Nephron (organoid): Measurements from ENCODE around the gene TEKT5.
"Not testable (repeated sequence)": the region's sequence is repeated elsewhere in the genome, so short reads cannot be mapped to it uniquely, and the experiment has no call there.

Experiments used
- H3K27ac Mint-ChIP-seq, 3 experiments: 2 replicates each; pipeline ENCODE4 v1.8.0; 2020; ENCODE audit warnings: mixed read lengths in 3 of 3, mild to moderate bottlenecking in 2 of 3, moderate library complexity in 1 of 3
- H3K27me3 Mint-ChIP-seq: 2 replicates; pipeline ENCODE4 v1.8.0; 2021; ENCODE audit warnings: low read depth, mild to moderate bottlenecking, moderate library complexity, mixed read lengths
- H3K36me3 Mint-ChIP-seq: 2 replicates; pipeline ENCODE4 v1.8.0; 2020; ENCODE audit warnings: low read depth, mixed read lengths
- H3K4me1 Mint-ChIP-seq: 2 replicates; pipeline ENCODE4 v1.8.0; 2020; ENCODE audit warnings: mixed read lengths
- H3K4me3 Mint-ChIP-seq, 3 experiments: 2 replicates each; pipeline ENCODE4 v1.8.0; 2020; ENCODE audit warnings: mild to moderate bottlenecking in 3 of 3, mixed read lengths in 3 of 3, moderate library complexity in 2 of 3
- H3K9me3 Mint-ChIP-seq: 2 replicates; pipeline ENCODE4 v1.8.0; 2020; ENCODE audit warnings: mixed read lengths
- TF ChIP-seq, protein P1 (sequence below), 3 experiments: fragments of 200-600 bp; sonication (generic); IDR thresholded peaks; one replicate each; pipeline ENCODE4 v1.5.0; 2021; ENCODE audit warnings: antibody characterized with exemption in 3 of 3; ENCODE audit not compliant: unreplicated experiment in 3 of 3

TEKT5 gene

DNA sequence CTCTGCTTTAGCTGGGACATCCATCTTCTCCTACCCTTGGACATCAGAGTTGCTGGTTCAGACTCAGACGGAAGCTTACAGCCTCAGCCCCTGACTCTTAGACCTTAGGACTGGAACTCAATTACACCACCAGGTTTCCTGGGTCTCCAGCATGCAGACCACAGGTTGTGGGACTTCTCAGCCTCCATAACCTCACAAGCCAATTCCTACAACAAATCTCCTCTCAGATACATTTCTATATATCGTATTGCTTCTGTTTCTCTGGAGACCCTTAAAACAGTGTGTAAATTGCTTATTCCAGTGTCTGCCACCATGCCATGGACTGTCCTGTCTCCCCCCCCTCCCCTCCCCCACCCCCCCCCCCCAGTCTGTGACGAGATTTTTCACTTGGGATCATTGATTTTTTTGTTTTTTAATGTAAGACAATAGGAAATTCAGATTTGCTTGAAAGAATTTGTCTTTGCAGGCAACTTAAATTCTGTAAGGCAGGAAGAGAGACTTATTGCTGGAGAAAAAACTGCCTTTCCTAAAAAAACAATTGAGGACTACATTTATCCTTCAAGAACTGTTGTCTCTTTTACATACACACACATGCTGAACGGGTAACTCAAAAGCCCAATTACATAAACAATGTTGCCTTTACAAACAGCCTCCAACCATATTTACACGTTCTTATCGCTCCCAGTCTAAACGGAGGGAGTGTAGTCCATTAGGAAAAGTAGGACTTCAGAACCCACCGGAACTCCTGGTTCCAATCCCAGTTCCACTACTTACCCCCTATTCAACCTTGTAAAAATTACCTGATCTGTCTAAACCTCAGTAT, 39.9 kb downstream of the TEKT5 start:
- Mint-ChIP-seq H3K9me3 (peaks cover 3% of the 10 kb centered on the region), H3K36me3 (no peaks in the 10 kb centered on the region), H3K27ac (no peak overlapping the region), H3K4me3 (no peak overlapping the region), H3K4me1 (peaks cover 5% of the 10 kb centered on the region), H3K27me3 (no peaks in the 10 kb centered on the region)
- TF ChIP-seq, protein P1, sequence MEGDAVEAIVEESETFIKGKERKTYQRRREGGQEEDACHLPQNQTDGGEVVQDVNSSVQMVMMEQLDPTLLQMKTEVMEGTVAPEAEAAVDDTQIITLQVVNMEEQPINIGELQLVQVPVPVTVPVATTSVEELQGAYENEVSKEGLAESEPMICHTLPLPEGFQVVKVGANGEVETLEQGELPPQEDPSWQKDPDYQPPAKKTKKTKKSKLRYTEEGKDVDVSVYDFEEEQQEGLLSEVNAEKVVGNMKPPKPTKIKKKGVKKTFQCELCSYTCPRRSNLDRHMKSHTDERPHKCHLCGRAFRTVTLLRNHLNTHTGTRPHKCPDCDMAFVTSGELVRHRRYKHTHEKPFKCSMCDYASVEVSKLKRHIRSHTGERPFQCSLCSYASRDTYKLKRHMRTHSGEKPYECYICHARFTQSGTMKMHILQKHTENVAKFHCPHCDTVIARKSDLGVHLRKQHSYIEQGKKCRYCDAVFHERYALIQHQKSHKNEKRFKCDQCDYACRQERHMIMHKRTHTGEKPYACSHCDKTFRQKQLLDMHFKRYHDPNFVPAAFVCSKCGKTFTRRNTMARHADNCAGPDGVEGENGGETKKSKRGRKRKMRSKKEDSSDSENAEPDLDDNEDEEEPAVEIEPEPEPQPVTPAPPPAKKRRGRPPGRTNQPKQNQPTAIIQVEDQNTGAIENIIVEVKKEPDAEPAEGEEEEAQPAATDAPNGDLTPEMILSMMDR (IDR thresholded peaks at IDR 0.05; ENCODE audit: unreplicated experiment in 3 of 3): no peak

DNA sequence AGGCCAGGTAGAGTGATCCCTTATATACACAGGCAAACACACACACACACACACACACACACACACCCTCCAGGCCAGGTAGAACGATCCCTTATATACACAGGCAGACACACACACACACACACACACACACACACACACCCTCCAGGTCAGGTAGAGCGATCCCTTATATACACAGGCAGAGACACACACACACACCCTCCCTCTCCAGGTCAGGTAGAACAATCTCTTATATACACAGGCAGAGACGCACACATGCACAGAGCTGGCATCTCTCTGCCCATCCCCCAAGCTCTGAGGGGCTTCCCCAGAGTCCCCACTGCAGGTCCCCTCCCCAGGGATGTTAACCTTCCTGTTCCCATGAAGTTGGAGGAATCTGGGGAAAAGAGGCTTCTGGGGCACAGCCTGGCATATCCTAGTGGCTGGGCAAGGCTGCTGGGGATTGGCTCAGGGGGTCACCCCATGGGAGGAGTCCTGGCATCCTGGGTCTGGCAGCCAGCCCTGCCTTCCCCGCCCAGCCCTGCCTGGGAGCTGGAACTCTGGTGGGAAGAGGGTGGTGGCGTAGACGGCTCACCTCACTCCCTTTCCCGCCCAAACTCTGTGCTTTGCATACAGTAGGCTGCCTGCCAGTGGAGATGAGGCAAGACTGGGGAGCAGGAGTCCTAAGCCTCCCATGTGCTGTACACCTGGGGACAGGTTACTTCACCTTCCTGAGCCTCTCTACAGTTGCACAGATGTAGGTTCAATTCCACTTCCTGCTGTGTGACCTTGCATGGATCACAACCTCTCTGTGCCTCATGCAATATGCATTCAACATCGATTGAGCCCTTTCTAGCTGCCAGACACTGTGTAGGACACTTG, 41.8 kb downstream of the TEKT5 start:
- peak overlapping the region in 1 of 3 experiments; percentile 14 for H3K27ac Mint-ChIP-seq
- H3K4me1 Mint-ChIP-seq: peaks cover 5% of the 10 kb centered on the region
- H3K9me3 Mint-ChIP-seq: peaks cover 2% of the 10 kb centered on the region
- TF ChIP-seq, protein P1 (IDR thresholded peaks at IDR 0.05; ENCODE audit: unreplicated experiment in 3 of 3): no peak
- H3K4me3 Mint-ChIP-seq: no peak overlapping the region
- no peaks in the 10 kb centered on the region for H3K27me3 Mint-ChIP-seq
- no peaks in the 10 kb centered on the region for H3K36me3 Mint-ChIP-seq

DNA sequence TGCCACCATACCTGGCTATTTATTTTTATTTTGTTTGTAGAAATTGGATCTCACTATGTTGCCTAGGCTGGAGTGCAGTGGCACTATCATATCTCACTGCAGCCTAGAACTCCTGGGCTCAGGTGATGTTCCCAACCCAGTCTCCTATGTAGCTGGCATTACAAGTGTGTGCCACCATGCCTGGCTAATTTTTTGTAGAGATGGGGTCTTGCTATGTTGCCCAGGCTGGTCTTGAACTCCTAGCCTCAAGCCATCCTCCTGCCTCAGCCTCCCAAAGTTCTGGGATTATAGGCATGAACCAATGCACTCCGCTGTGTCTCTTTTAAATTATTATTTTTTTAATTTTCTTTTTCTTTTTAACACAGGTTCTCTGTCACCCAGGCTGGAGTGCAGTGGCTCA, 45.6 kb downstream of the TEKT5 start:
- not testable (repeated sequence) for H3K27me3 Mint-ChIP-seq, H3K36me3 Mint-ChIP-seq, H3K4me3 Mint-ChIP-seq, H3K9me3 Mint-ChIP-seq, H3K4me1 Mint-ChIP-seq, H3K27ac Mint-ChIP-seq

DNA sequence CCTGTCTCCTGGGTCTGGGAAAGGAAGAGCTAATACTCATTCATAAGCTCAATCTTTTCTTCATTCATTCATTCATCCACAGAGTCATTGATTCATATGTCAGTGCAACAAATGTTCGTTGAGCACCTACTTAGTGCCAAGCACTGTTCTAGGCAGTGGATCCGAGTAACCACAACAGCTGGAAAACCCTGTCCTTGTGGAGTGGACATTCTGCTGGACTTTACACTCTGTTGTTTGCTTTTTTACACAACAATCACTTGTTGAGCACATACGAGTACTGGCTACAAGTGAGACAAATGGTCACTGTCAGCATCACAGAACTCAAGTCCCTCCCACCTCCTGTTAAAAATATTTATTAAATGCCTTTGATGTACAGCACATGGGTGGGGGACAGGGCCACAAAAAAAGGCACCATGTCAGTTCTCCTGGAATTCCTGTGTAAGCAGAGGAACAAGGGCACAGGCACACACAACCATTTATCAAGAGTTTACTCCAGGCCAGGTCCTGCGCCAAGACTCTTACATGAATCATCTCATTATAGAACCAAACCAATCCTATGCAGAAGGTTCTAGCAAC, 46.9 kb downstream of the TEKT5 start:
- H3K9me3 Mint-ChIP-seq: no peaks in the 10 kb centered on the region
- TF ChIP-seq, protein P1 (IDR thresholded peaks at IDR 0.05; ENCODE audit: unreplicated experiment in 3 of 3): no peak
- no peaks in the 10 kb centered on the region for H3K36me3 Mint-ChIP-seq
- peaks cover 4% of the 10 kb centered on the region for H3K27me3 Mint-ChIP-seq
- no peak overlapping the region for H3K4me3 Mint-ChIP-seq
- peaks cover 4% of the 10 kb centered on the region for H3K4me1 Mint-ChIP-seq
- H3K27ac Mint-ChIP-seq: no peak overlapping the region

DNA sequence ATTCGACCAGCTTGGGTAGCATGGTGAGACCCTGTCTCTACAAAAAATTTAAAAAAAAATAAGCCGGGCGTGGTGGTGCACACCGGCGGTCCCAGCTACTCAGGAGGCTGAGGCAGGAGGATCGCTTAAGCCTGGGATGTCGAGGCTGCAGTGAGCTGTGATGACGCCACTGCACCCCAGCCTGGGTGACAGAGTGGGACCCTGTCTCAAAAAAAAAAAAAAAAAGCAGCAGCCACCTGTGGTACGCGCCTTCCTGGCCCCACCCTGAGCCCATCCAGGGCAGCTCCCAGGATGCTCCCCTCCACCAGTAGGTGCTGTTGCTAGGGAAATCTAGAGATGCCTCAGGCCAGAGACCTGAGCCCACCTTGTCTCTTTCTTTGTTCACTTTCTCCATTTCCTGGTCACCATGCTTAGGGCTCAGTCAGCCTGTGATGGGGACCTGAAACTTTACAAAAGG, 47.4 kb downstream of the TEKT5 start:
- no peaks in the 10 kb centered on the region for H3K4me1 Mint-ChIP-seq
- H3K27me3 Mint-ChIP-seq: peaks cover 4% of the 10 kb centered on the region
- TF ChIP-seq, protein P1 (IDR thresholded peaks at IDR 0.05; ENCODE audit: unreplicated experiment in 3 of 3): no peak

DNA sequence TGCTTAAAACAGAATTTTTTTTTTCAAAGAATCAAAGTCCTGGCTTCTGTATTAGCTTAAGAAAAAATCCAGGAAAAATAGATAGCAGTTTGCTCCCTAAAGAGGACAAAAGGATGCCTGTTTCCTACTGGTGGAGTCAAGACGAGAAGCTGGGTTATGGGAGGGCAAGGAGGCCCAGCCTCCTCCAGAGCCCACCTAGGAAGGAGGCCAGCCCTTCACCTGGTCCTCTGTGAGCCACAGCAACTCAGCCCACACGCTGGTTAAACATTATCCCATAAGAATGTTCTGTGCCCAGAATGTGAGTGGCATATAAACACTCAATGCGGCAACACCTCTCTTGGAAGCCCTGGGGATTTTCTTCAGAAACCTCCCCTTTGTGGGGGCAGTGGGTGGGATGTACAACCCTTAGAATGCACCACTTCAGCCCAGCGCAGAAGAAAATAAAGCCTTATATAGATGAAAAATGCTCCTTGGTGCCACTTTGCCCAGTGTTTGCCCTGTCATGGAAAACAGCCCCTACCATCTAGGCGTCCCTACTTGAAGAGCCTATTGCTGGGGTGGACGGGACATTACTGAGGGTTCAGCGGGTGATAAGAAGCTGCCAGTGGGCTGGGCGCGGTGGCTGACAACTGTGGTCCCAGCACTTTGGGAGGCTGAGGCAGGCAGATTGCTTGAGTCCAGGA, 48.0 kb downstream of the TEKT5 start:
- TF ChIP-seq, protein P1 (IDR thresholded peaks at IDR 0.05; ENCODE audit: unreplicated experiment in 3 of 3): no peak
- Mint-ChIP-seq H3K36me3 (no peaks in the 10 kb centered on the region), H3K4me1 (no peaks in the 10 kb centered on the region), H3K9me3 (no peaks in the 10 kb centered on the region), H3K27me3 (peaks cover 4% of the 10 kb centered on the region), H3K27ac (no peak overlapping the region), H3K4me3 (no peak overlapping the region)

More for the DNA sequence above, 47.4 kb downstream of the TEKT5 start:
- no peaks in the 10 kb centered on the region for H3K36me3 Mint-ChIP-seq
- no peak overlapping the region for H3K4me3 Mint-ChIP-seq
- H3K27ac Mint-ChIP-seq: no peak overlapping the region
- no peaks in the 10 kb centered on the region for H3K9me3 Mint-ChIP-seq
